Liver (tissue), 9 donors: Measurements from ENCODE around the gene GIGYF1. TPM values are rescaled to one million over a fixed set of nuclear protein-coding genes. Genes with fewer than 3 reads are reported as not detected.
"Not testable (repeated sequence)": the region's sequence is repeated elsewhere in the genome, so short reads cannot be mapped to it uniquely, and the experiment has no call there.

ENCODE experiments used
- DNase-seq: peaks from one replicate; pipeline ENCODE4 v3.0.0-alpha.2; 2017; ENCODE audit warnings: low spot score
- H3K27ac ChIP-seq, 2 donors: one replicate each; pipeline ENCODE4 v1.7.0; 2013; ENCODE audit warnings: inconsistent platforms in 2 of 2, low read length in 2 of 2, control low read depth in 1 of 2, low read depth in 1 of 2, mild to moderate bottlenecking in 1 of 2
- H3K27me3 ChIP-seq, 4 donors: one replicate each; pipeline versions ENCODE4 v1.6.1 to v1.7.0; 2013; ENCODE audit warnings: low read length in 3 of 4, inconsistent platforms in 1 of 4, mild to moderate bottlenecking in 1 of 4, moderate library complexity in 1 of 4; ENCODE audit not compliant: control insufficient read depth in 4 of 4, insufficient read depth in 4 of 4
- H3K36me3 ChIP-seq, 4 donors: one replicate each; pipeline versions ENCODE4 v1.6.1 to v1.7.0; 2013; ENCODE audit warnings: low read length in 3 of 4, mild to moderate bottlenecking in 3 of 4, low read depth in 1 of 4, moderate library complexity in 1 of 4; ENCODE audit not compliant: control insufficient read depth in 4 of 4, insufficient read depth in 3 of 4
- H3K4me1 ChIP-seq, 4 donors: one replicate each; pipeline versions ENCODE4 v1.6.1 to v1.7.0; 2013; ENCODE audit warnings: low read length in 3 of 4, mild to moderate bottlenecking in 3 of 4, moderate library complexity in 1 of 4; ENCODE audit not compliant: control insufficient read depth in 4 of 4, insufficient read depth in 4 of 4
- H3K4me3 ChIP-seq, 3 donors: one replicate each; pipeline versions ENCODE4 v1.6.1 to v1.7.0; 2013; ENCODE audit warnings: low read length in 3 of 3, control low read depth in 1 of 3, low read depth in 1 of 3, mild to moderate bottlenecking in 1 of 3
- H3K9ac ChIP-seq, 2 donors: one replicate each; pipeline ENCODE4 v1.7.0; 2013; ENCODE audit warnings: low read length in 2 of 2, mild to moderate bottlenecking in 2 of 2, moderate library complexity in 2 of 2, control low read depth in 1 of 2, low read depth in 1 of 2
- H3K9me3 ChIP-seq, 4 donors: one replicate each; pipeline versions ENCODE4 v1.6.1 to v1.7.0; 2013; ENCODE audit warnings: low read length in 3 of 4; ENCODE audit not compliant: control insufficient read depth in 4 of 4
- FOXA2 ChIP-seq: IDR thresholded peaks from 2 replicates; pipeline ENCODE4 v1.6.1; 2016; ENCODE audit warnings: antibody characterized with exemption
- HNF4A ChIP-seq, 2 donors: conservative IDR thresholded peaks; 2 replicates each; pipeline ENCODE4 v1.6.1; 2016; ENCODE audit warnings: antibody characterized with exemption in 2 of 2, mild to moderate bottlenecking in 2 of 2
- HNF4G ChIP-seq: IDR thresholded peaks from 2 replicates; pipeline ENCODE4 v1.6.1; 2016; ENCODE audit warnings: antibody characterized with exemption
- NR2F2 ChIP-seq: IDR thresholded peaks from 2 replicates; pipeline ENCODE4 v1.6.1; 2016; ENCODE audit warnings: antibody characterized with exemption
- RAD21 ChIP-seq, 2 donors: IDR thresholded peaks; 2 replicates each; pipeline ENCODE4 v1.6.1; 2016; ENCODE audit warnings: antibody characterized with exemption in 2 of 2, mild to moderate bottlenecking in 2 of 2
- REST ChIP-seq: IDR thresholded peaks from 2 replicates; pipeline ENCODE4 v1.6.1; 2016; ENCODE audit warnings: antibody characterized with exemption, mild to moderate bottlenecking
- RXRA ChIP-seq, 2 donors: IDR thresholded peaks; 2 replicates each; pipeline ENCODE4 v1.6.1; 2017 to 2018; ENCODE audit warnings: antibody characterized with exemption in 2 of 2, mild to moderate bottlenecking in 1 of 2
- SP1 ChIP-seq: IDR thresholded peaks from 2 replicates; pipeline ENCODE4 v1.6.1; 2018; ENCODE audit warnings: antibody characterized with exemption, mild to moderate bottlenecking
- WGBS: extraction: QIAGEN DNeasy Blood & Tissue Kit; methylation state at CpG from one replicate; pipeline ENCODE4 v1.1.7; 2013; 5-methylcytosine and 5-hydroxymethylcytosine counted together
- polyA plus RNA-seq, 2 donors: library from polyadenylated mRNA; stranded (reverse) in 1 of 2; unstranded in 1 of 2; fragments of 200-250 nt in 1 of 2; fragments of >200 nt in 1 of 2; fragmentation: Nextera tagmentation in 1 of 2; extraction: Ambion mirVana in 1 of 2; gene quantifications; one replicate each; pipeline versions ENCODE4 v1.2.1 to v1.2.3, GENCODE V29; 2013 to 2015
- total RNA-seq, 2 donors: library from RNA; depleted of rRNA; stranded (reverse); fragments of >200 nt; gene quantifications; one replicate each; pipeline ENCODE4 v1.2.3, GENCODE V29; 2014
- TF ChIP-seq, protein P1 (sequence below): fragments of 150-350 bp; IDR thresholded peaks from 2 replicates; pipeline ENCODE4 v1.5.1; 2017; ENCODE audit warnings: improper control_type of control experiment, low read depth, low read length; ENCODE audit not compliant: missing input control
- TF ChIP-seq, protein P2 (sequence below): IDR thresholded peaks from 2 replicates; pipeline ENCODE4 v1.6.1; 2016; ENCODE audit warnings: antibody characterized with exemption
- TF ChIP-seq, protein P3 (sequence below): IDR thresholded peaks from 2 replicates; pipeline ENCODE4 v1.6.1; 2016; ENCODE audit warnings: antibody characterized with exemption
- donor health status: healthy.
- donor health status: healthy.
- donor health status: healthy.
- donor health status: healthy.
- donor health status: healthy.

GIGYF1 gene
- total and polyA plus RNA-seq, 4 donors = 6.8 to 12.7 (median 10.1) TPM

DNA sequence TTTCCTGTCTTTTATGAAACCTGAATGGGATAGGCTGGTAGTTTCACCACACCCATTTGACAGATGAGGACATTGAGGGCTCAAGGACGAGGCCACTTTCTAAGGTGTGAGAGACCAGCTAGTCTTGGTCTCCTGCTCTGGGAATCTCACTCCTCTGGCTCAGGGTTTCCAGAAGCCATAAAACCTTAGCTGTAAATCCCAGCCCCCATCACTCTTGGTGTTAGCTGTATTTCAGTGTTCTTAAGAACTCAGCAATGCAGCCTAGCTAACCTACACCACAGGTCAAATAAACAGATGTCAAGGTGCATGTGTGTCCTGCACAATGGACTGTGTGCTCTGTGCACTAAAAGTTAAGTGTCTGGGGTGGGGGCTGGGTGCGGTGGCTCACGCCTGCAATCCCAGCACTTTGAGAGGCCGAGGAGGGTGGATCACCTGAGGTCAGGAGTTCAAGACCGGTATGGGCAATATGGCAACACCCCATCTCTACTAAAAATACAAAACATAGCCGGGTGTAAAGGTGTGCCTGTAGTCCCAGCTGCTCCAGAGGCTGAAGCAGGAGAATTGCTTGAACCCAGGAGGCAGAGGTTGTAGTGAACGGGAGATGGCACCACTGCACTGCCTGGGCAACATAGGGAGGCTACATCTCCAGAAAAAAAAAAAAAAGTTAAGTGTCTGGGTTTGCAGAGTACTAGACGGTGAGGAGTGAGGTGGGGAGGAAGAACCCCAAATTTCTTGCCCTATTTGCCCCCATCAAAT is 25.7 kb upstream of the GIGYF1 start:
- no peak overlapping the region for H3K9ac ChIP-seq
- H3K4me3 ChIP-seq = peak overlapping the region in 1 of 3 donors; percentile 69
- 30% methylated on average over 8 of the region's 8 CpGs for WGBS
- peak overlapping the region in 1 of 2 donors; percentile 22 for H3K27ac ChIP-seq
- H3K9me3 ChIP-seq = no peaks in the 10 kb centered on the region
- H3K27me3 ChIP-seq = no peaks in the 10 kb centered on the region
- H3K4me1 ChIP-seq = peaks cover 9 to 54% (median 42%) of the 10 kb centered on the region in 4 donors
- no peaks in the 10 kb centered on the region for H3K36me3 ChIP-seq
- TF ChIP-seq HNF4A (conservative IDR thresholded peaks at IDR 0.05) (peak; percentile 42 to 44), RAD21 (IDR thresholded peaks at IDR 0.05) (peak; percentile 60 to 70), HNF4G (no peak), NR2F2 (no peak), RXRA (IDR thresholded peaks at IDR 0.05) (peak; percentile 14 to 28), SP1 (peak; percentile 21)
- TF ChIP-seq, protein P1, sequence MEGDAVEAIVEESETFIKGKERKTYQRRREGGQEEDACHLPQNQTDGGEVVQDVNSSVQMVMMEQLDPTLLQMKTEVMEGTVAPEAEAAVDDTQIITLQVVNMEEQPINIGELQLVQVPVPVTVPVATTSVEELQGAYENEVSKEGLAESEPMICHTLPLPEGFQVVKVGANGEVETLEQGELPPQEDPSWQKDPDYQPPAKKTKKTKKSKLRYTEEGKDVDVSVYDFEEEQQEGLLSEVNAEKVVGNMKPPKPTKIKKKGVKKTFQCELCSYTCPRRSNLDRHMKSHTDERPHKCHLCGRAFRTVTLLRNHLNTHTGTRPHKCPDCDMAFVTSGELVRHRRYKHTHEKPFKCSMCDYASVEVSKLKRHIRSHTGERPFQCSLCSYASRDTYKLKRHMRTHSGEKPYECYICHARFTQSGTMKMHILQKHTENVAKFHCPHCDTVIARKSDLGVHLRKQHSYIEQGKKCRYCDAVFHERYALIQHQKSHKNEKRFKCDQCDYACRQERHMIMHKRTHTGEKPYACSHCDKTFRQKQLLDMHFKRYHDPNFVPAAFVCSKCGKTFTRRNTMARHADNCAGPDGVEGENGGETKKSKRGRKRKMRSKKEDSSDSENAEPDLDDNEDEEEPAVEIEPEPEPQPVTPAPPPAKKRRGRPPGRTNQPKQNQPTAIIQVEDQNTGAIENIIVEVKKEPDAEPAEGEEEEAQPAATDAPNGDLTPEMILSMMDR = peak; percentile 20
- no peak for DNase-seq

- peaks cover 7 to 27% (median 24%) of the 10 kb centered on the region in 4 donors for H3K4me1 ChIP-seq
- not testable (repeated sequence) for H3K9me3 ChIP-seq, DNase-seq, H3K27me3 ChIP-seq, H3K27ac ChIP-seq, H3K9ac ChIP-seq, H3K4me3 ChIP-seq, H3K36me3 ChIP-seq
- WGBS = 98% methylated on average over 2 of the region's 2 CpGs
Observed at GRCh38 chr7:100717073-100717472, 23.0 kb upstream of the GIGYF1 start.

- DNase-seq = no peak
- WGBS = 88% methylated on average over 8 of the region's 8 CpGs
- no peak overlapping the region for H3K27ac ChIP-seq
- no peak overlapping the region for H3K4me3 ChIP-seq
- H3K27me3 ChIP-seq = no peaks in the 10 kb centered on the region
- H3K36me3 ChIP-seq = no peaks in the 10 kb centered on the region
- H3K4me1 ChIP-seq = peaks cover 4 to 21% (median 14%) of the 10 kb centered on the region in 4 donors
- no peak overlapping the region for H3K9ac ChIP-seq
- no peak for TF ChIP-seq FOXA2
- no peak for TF ChIP-seq REST
- no peak for TF ChIP-seq HNF4G
- TF ChIP-seq, protein P2, sequence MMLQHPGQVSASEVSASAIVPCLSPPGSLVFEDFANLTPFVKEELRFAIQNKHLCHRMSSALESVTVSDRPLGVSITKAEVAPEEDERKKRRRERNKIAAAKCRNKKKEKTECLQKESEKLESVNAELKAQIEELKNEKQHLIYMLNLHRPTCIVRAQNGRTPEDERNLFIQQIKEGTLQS = no peak
- TF ChIP-seq, protein P3, sequence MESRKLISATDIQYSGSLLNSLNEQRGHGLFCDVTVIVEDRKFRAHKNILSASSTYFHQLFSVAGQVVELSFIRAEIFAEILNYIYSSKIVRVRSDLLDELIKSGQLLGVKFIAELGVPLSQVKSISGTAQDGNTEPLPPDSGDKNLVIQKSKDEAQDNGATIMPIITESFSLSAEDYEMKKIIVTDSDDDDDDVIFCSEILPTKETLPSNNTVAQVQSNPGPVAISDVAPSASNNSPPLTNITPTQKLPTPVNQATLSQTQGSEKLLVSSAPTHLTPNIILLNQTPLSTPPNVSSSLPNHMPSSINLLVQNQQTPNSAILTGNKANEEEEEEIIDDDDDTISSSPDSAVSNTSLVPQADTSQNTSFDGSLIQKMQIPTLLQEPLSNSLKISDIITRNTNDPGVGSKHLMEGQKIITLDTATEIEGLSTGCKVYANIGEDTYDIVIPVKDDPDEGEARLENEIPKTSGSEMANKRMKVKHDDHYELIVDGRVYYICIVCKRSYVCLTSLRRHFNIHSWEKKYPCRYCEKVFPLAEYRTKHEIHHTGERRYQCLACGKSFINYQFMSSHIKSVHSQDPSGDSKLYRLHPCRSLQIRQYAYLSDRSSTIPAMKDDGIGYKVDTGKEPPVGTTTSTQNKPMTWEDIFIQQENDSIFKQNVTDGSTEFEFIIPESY = no peak
- TF ChIP-seq, protein P1 = no peak
- H3K9me3 ChIP-seq = no peaks in the 10 kb centered on the region
Observed at GRCh38 chr7:100714725-100715124, 20.7 kb upstream of the GIGYF1 start.
